Skeletal muscle satellite cell (primary cell): ENCODE measurements around the gene PRAMEF5. TPM values are rescaled to one million over a fixed set of nuclear protein-coding genes. Genes with fewer than 3 reads are reported as not detected.
"Not testable (repeated sequence)": the region's sequence is repeated elsewhere in the genome, so short reads cannot be mapped to it uniquely, and the experiment has no call there.

Source experiments
- H3K27me3 ChIP-seq: 2 replicates; pipeline ENCODE4 v1.7.0; 2013; ENCODE audit warnings: low read length; ENCODE audit not compliant: control insufficient read depth, insufficient read depth
- H3K36me3 ChIP-seq: 2 replicates; pipeline ENCODE4 v1.7.0; 2013; ENCODE audit warnings: mild to moderate bottlenecking, control low read depth, low read length; ENCODE audit not compliant: insufficient read depth
- H3K4me1 ChIP-seq: 2 replicates; pipeline ENCODE4 v1.7.0; 2013; ENCODE audit warnings: low read length; ENCODE audit not compliant: control insufficient read depth, insufficient read depth
- H3K4me2 ChIP-seq: 2 replicates; pipeline ENCODE4 v1.7.0; 2013; ENCODE audit warnings: mild to moderate bottlenecking, low read length
- H3K4me3 ChIP-seq: 2 replicates; pipeline ENCODE4 v1.7.0; 2013; ENCODE audit warnings: low read length
- H3K9ac ChIP-seq: 2 replicates; pipeline ENCODE4 v1.7.0; 2013; ENCODE audit warnings: mild to moderate bottlenecking, low read depth, low read length, moderate library complexity
- H3K9me3 ChIP-seq: replicated peaks from 2 replicates; pipeline ENCODE4 v1.7.0; 2013; ENCODE audit warnings: mild to moderate bottlenecking, control low read depth, low read length
- small RNA-seq: library from RNA; depleted of rRNA; stranded (forward); fragments of <200 nt; gene quantifications from one replicate; pipeline ENCODE3, GENCODE V24; 2012

Gene PRAMEF5

GRCh38 chr1:13285037-13285436, 31.0 kb downstream of the PRAMEF5 start, which contains the start of gene PRAMEF8:
Gene PRAMEF8, minus strand, starts transcription at chr1:13285137. Its CDS starts 1,046 bp downstream, at chr1:13284091.
- H3K4me1 ChIP-seq, H3K4me2 ChIP-seq, H3K36me3 ChIP-seq, H3K9me3 ChIP-seq, H3K9ac ChIP-seq, H3K27me3 ChIP-seq, H3K4me3 ChIP-seq: not testable (repeated sequence)

- not testable (repeated sequence) for H3K27me3 ChIP-seq, H3K9me3 ChIP-seq, H3K4me2 ChIP-seq, H3K9ac ChIP-seq, H3K36me3 ChIP-seq, H3K4me3 ChIP-seq, H3K4me1 ChIP-seq
These were observed 35.0 kb downstream of the PRAMEF5 start for GRCh38 chr1:13289030-13289429.

- not testable (repeated sequence) for H3K4me3 ChIP-seq, H3K9me3 ChIP-seq, H3K27me3 ChIP-seq, H3K9ac ChIP-seq, H3K4me1 ChIP-seq, H3K36me3 ChIP-seq, H3K4me2 ChIP-seq
These were observed 43.4 kb downstream of the PRAMEF5 start for GRCh38 chr1:13297216-13297931.

GRCh38 chr1:13298699-13299098, 44.7 kb downstream of the PRAMEF5 start:
- H3K27me3 ChIP-seq, H3K4me2 ChIP-seq, H3K9ac ChIP-seq, H3K36me3 ChIP-seq, H3K4me3 ChIP-seq, H3K4me1 ChIP-seq, H3K9me3 ChIP-seq: not testable (repeated sequence)

GRCh38 chr1:13302197-13302596, 48.2 kb downstream of the PRAMEF5 start:
- not testable (repeated sequence) for H3K27me3 ChIP-seq, H3K4me3 ChIP-seq, H3K36me3 ChIP-seq, H3K4me1 ChIP-seq, H3K4me2 ChIP-seq, H3K9me3 ChIP-seq, H3K9ac ChIP-seq

GRCh38 chr1:13303239-13303638, 49.2 kb downstream of the PRAMEF5 start, which contains the start of gene PRAMEF33:
Gene PRAMEF33, plus strand, starts transcription at chr1:13303539. Its CDS starts 2,416 bp downstream, at chr1:13305955.
- H3K9ac ChIP-seq, H3K36me3 ChIP-seq, H3K4me1 ChIP-seq, H3K4me3 ChIP-seq, H3K27me3 ChIP-seq, H3K4me2 ChIP-seq, H3K9me3 ChIP-seq: not testable (repeated sequence)

Small RNA genes within 50 kb of the gene (small RNA-seq; reads per million reads assigned to genes)
- gene RNU6-771P: not detected
